HG02623 (cell line): ENCODE data around the gene SAMD3.
"Not testable (repeated sequence)": the region's sequence is repeated elsewhere in the genome, so short reads cannot be mapped to it uniquely, and the experiment has no call there.

ENCODE experiments used
- ATAC-seq: cut with Tn5 transposase; IDR thresholded peaks from one replicate; pipeline ENCODE4 v1.9.1; 2021; ENCODE audit warnings: moderate library complexity; ENCODE audit not compliant: unreplicated experiment

SAMD3 gene

DNA sequence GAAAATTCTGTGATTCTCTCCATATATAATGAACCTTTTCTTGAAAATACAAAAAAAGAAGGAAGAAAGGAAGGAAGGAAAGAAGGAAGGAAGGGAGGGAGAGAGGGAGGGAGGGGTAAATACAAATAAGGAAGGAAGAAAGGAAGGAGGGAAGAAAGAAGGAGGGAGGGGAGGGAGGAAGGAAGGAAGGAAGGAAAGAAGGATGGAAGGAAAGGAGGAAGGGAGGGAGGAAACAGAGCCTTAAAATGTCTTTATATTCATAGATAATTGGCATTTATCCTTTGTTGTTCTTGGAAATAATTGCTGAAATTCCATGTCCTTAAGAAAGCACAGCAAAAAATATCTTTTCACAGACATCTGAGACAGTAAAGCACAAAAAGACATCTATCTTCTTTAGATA lies 40.3 kb downstream of the SAMD3 start:
- ATAC-seq = no peak

DNA sequence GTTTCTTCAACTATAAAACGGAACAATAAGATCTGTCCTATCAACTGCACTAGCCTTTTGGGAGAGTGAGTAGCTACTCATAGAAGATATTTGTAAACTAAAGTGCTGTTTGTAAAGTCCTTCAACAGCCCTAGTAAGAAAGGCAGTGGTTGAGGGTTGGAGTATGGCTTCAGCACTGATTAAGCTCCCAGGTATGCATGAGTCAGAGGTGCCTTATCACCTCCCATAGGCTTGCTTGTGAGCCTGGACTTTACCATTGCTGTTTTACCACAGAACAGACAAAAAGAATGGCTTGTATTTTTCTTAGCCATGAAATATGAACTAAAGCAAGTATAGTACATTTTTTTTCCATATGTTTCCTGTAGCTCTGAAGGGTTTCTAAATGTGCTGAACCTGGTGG lies 44.1 kb downstream of the SAMD3 start:
- no peak for ATAC-seq

DNA sequence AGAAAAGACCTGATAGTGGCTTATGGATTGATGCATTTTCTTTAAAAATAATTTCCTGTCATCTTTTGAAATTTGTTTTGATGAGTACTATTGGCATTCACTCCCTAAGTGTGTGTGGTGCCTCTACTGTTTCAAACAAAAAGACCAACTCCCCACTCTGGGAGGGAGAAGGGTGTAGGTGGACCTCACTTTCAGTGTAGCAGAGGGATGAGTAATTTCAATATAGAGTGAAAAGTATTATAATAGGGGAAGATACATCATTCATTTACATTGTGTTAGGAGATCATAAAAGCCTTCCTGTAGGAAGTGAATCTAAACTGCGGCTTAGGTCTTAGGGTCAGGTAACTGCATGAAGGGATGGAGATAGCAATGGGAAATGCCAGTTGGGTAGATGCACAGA lies 46.4 kb downstream of the SAMD3 start:
- ATAC-seq = no peak

DNA sequence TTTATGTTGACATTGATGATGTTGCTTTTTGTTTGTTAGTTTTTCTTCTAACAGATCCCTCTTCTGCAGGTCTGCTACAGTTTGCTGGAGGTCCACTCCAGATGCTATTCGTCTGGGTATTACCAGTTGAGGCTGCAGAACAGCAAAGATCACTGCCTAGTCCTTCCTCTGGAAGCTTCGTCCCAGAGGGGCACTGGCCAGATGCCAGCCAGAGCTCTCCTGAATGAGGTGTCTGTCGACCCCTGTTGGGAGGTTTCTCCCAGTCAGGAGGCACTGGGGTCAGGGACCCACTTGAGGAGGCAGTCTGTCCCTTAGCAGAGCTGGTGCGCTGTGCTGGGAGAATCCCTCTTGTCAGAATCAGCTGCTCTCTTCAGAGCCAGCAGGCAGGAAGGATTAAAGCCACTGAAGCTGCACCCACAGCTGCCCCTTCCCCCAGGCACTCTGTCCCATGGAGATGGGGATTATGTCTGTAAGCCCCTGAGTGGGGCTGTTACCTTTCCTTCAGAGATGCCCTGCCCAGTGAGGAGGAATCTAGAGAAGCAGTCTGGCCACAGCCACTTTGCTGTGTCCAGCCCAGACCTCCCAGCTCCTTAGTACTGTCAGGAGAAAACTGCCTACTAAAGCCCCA lies 49.3 kb downstream of the SAMD3 start:
- not testable (repeated sequence) for ATAC-seq

DNA sequence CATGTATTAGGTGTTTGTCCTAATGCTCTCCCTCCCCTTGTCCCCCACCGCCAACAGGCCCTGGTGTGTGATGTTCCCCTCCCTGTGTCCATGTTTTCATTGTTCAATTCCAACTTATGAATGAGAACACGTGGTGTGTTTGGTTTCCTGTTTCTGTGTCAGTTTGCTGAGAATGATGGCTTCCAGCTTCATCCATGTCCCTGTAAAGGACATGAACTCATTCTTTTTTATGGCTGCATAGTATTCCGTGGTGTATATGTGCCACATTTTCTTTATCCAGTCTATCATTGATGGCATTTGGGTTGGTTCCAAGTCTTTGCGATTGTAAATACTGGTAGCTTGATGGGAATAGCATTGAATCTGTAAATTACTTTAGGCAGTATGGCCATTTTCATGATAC lies 52.6 kb downstream of the SAMD3 start:
- ATAC-seq = not testable (repeated sequence)

DNA sequence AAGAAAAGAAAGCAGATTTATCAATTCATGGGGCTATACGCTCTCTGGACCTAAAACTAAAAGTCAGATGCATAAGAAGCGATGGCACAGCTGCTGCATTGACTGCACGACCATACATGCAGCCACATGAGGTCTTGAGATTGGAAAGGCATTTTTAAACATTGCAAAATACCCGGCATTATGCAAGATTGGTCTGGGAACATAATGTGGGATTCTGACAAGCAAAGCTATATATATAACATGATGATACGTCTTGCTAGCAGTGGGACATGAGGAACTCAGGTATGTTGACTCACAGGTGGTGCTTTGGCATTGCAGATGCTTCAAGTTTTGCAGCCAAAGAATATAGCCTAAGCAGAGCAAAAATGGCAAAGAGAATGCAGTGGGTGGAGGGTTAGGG lies 55.1 kb downstream of the SAMD3 start:
- ATAC-seq = no peak

DNA sequence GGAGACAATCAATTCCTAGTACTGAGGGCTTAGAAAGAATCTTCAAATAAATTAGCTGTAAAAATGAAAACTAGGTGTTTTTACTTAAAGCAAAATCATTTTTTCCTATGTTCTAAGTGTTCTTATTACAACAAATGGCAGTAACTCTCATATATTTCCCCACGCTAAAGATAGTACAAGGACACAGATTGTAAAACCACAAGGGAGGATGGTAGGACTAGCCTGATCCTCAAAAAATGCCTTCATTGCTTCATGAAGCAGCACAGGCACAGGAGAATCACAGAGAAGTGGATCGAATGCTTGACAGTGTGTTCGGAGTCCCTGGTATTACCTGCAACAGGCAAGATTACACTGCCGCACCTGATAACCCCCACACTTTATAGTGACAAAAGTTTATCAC lies 58.5 kb downstream of the SAMD3 start:
- no peak for ATAC-seq

DNA sequence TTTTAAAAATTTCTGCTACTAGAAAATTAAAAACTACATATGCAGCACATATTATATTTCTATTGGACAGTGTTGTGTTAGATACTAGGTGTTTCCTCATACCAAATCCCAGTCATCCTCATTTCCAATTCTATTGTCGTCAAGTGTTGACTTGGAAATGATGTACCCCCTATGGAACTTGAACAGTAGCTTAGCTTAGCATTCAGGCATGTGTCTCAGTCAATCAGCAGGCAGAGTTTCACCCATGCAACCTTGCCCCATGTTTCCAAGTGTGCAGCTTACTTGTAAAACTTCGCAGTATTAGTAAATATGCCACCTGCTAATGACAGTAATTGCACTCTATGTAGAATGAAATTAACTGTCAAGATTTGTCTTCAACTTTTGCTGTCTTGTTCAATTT lies 59.5 kb downstream of the SAMD3 start:
- ATAC-seq = no peak

DNA sequence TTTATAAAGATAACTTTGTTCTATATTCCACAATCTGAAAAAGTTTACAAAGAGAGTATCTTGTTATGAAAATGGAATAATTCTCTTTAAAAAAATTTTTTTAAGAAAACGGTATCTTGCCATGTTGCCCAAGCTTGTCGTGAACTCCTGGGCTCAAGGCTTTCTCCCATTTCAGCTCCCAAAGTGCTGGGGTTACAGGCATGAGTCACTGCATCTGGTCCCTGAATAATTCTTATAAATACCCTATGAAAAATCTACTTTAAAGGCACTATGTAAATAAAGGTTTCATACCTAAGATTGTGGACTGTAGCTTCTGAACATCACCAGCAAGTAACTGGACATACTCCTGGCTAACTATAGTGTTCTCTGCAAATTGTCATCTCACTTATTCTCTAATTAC lies 60.3 kb downstream of the SAMD3 start:
- ATAC-seq = no peak

DNA sequence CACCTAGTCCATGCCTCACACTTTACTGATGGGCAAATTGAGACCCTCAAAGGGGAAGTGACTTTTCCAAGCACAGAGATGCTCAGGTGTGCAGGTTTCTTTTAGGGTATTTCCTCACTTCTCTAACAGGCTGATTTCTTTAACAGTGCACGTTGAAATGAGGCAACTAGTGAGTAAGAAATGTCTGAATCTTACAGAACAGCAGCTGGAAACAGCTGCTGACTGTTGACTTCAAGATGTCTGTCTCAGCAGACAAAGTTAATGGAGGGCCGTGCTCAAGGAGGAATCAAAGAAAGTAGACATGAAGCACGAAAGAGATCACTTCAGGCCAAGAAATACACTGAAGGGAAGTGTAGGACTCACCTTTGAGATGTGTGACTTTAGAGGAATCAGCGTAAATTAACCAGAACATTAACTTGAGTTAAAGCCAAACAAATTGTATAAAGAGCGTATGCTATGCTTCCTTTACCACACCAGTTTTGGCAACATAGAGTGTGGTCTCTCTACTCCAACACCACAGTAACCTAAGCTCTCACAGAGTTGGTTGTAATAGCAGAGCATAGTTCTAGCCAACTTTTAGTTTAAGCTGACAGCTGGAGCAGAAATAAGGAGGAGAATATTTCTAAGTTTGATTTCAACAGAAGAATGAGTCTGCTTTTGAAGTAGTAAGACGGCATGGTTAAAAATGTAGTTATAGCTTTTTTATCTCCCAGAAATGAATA lies 60.9 kb downstream of the SAMD3 start:
- ATAC-seq = no peak

DNA sequence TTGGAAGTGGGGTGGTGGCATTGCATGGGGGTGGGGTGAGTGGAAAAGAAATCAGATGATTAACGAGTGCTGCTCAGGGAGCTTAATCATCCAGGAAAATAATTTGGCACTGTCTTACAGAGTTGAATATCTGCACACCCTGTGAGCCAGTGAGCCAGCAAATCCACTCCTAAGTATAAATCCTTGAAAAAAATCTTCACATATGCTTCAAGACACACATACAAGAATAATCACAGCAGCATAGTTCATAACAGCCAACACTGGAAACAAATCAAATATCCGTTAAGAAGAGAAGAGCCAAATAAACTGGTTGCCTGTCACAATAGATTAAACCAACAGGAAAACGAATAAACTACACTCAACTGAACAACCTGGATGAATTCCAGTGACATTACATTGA lies 62.8 kb downstream of the SAMD3 start:
- ATAC-seq = no peak

DNA sequence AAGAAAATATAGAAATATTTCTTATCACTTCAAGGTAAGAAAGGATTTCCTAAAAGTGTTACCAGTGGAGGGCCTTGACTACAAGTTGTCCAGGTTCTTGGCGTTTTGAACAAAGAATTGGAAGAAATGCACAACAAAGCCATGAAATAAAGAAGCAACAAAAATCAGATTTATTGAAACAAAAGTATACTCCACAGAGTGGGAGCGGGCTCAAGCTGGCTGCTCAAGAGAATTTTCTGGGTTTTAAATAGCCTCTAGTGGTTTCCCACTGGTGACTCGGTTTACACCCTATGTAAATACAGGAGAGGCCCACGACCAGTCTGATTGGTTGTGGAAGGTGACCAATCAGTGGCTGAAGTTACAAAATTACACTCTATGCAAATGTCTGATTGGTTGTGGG lies 64.2 kb downstream of the SAMD3 start:
- no peak for ATAC-seq

DNA sequence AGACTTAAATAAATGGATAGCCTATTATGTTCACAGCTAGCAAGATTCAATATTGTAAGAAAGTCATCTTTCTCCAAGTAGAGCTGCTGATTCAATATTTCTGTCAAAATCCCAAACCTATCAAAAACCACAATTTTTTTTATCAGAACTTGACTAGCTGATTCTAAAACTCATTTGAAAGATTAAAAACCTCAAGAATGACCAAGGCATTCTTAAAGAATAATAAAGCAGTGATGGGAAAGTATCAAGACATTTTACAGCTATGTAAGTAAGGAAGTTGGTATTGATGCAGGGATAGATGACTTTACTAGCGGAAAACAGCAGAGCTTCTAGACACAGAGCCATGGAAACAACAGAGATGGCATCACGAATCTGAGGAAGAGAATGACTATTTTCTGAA lies 64.7 kb downstream of the SAMD3 start:
- ATAC-seq = no peak

DNA sequence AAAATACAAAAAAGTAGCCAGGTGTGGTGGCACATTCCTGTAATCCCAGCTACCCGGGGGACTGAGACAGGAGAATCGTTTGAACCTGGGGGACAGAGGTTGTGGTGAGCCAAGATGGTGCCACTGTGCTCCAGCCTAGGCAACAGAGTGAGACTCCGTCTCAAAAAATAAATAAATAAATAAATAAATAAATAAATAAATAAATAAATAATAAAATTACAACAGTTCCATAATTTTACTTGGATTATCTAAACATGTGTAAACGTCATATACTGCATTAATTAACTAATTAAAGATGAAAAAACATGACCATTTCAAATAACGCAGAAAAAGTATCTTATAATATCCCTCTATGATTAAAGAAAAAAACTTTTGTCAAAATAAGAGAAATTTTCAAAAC lies 65.8 kb downstream of the SAMD3 start:
- no peak for ATAC-seq

DNA sequence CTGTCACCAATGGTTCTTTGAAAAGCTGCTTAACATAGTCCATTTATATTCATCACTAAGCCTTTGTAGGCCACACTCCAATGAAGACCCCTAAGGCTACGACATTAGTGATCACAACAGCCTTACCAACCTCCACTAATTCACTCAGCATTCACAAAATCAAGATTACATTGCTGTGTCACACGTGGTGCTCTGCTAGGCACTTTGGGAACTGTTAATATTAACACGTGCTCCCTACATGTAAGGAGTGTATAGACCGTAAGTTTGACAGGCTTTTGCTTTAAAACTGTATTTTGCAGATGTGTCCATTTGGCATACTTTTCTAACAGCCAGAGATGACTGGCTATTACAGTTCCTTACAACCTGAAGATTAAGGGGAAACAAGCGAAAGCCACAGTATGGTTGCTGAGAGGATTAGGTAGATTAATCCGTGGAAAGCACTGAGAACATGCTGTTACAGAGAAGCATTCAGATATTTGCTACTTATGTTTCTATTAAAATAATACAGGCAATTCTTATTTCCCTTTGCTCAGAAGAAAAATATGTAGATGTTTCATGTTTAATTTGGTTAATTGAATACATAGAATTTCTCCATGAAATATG lies 69.7 kb downstream of the SAMD3 start:
- ATAC-seq = no peak

DNA sequence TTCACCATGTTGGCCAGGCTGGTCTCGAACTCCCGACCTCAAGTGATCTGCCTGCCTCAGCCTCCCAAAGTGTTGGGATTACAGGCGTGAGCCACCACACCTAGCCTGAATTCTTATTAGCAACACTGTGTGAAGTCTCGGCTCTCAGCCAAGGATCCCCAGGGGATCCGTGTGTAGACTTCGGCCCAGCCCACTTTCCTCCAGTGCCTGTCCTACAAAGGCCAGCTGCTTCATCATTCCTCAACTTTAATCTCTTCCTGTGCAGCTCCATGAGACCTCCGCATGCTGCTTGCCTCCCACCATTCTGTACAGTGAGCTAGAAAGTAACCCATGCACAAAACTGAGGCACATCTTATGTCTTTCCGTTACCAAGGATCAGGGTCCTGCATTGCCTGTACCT lies 71.8 kb downstream of the SAMD3 start:
- no peak for ATAC-seq

DNA sequence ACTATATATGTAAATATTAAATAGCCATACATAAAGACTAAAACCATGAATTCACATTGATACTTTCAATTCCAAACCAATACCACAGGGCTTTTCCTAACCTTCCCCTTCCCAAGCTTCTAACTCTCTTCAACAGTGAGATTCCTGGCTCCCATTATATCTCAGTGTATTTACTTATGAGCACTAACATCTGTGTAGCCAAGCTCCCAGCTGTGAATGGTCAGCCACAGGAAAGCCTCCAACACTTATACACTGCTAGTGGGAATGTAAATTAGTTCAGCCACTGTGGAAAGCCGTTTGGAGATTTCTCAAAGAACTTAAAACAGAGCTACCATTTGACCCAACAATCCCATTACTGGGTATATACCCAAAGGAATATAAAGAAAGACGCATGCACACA lies 73.7 kb downstream of the SAMD3 start:
- not testable (repeated sequence) for ATAC-seq

DNA sequence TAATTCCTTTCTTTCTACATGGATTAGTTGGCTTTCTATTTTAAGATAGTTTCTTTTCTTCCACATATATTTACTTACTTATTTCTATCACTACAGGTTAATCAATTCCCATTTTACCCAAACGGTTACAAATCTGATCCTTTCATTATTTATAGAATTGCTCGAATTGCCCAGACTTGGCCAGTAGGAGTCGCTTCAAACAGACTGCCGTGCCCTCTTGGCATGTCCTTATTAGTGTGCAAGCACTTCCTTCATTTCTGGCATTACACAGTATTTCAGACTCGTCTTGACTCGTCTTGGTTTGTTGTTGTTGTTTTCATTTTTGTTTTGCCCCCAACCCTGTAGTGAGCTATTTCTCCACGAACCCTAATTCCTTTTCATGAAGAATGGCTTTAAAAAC lies 74.6 kb downstream of the SAMD3 start:
- no peak for ATAC-seq

DNA sequence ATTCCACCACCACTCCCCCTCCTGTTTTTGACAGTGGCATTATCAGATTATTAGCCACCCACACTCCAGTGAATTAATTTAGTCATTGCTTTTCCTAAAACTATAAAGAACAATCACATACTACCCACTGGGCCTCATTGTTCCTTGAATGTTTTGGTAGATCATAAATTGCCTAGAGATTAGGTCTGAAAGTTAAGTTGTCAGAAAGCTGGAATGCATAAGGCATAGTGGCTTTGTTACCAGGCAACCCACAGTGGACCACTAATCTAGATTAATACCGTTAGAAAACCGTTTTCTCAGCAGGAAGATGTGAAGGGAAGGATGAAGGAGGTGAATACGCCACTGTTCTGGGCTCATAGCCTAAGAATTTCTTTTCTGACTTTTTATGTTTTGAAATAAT lies 75.6 kb downstream of the SAMD3 start:
- no peak for ATAC-seq

DNA sequence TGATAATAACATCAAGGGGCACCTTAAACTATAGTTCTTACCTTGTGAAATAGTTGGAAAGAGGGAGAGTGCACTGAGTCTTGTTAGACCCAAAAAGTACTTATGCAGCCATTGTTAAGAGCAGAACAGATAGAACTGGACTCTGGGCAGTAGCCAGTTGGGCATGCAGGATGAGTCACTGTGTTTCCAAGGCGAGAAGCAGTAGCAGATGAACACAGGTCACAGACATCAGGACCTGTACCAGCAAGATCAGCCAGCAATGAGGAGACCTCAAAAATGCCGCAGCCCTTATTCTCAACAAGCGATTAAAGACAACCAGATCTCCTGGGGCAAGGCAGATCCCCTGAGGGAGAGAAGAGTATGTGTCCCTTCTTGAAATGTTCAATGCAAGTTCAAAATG lies 79.0 kb downstream of the SAMD3 start:
- ATAC-seq = no peak

DNA sequence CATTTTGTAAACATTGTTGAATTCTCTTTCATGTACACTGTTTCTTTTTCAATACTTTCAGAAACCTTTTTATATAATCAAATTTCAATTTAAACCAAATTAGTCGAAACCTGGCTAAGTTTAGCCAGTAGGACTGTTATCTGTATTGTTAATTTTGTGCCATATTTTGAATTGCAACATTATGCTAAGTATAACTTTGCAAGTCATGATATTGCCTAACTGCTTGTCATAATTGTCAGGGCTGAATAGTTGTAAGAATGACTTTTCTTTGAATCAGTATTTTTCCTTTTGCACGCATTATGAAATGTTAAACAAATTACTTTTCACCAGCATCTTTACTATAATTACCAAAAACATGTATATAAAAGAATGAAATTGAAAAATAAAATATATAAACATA lies 82.7 kb downstream of the SAMD3 start:
- ATAC-seq = no peak

DNA sequence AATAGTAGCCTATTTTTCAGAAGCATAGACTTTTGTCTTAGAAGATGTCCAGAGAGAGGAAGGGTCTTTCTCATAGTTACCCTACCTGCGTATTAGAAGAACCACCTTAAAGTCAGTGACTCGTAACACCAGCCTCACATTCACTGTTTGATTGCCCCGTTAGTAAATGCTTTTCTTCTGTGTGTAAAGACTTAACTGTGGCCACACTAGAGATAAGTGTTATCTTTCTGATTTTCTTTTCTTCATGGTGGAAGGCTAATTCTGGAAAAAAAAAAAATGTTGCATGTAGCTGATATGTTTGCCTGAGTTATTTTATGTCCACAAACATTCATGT lies 83.9 kb downstream of the SAMD3 start:
- peak; percentile 14 for ATAC-seq
